Thyroid gland (tissue), 4 donors: ENCODE data around the gene GPC6.

ENCODE experiments used
- CTCF ChIP-seq, 6 experiments: fragments of 200-600 bp in 3 of 6; fragments of 450-650 bp in 3 of 6; sonication (generic) in 3 of 6; IDR thresholded peaks; one replicate each; pipeline ENCODE4 v1.5.1; 2016 to 2019; ENCODE audit warnings: antibody characterized with exemption in 6 of 6, mild to moderate bottlenecking in 2 of 6, inconsistent platforms in 1 of 6, moderate library complexity in 1 of 6
- POLR2A ChIP-seq, 2 donors: fragments of 450-650 bp; IDR thresholded peaks; one replicate each; pipeline ENCODE4 v1.6.1; 2017; ENCODE audit warnings: antibody characterized with exemption in 2 of 2, mild to moderate bottlenecking in 2 of 2, moderate library complexity in 1 of 2

- TF ChIP-seq CTCF (IDR thresholded peaks at IDR 0.05) (no peak), POLR2A (IDR thresholded peaks at IDR 0.05) (no peak)
Measured at GRCh38 chr13:94247890-94248289, 1021.3 kb downstream of the GPC6 start.
